Measurements from ENCODE around the gene INAFM2.

INAFM2 gene

DNA sequence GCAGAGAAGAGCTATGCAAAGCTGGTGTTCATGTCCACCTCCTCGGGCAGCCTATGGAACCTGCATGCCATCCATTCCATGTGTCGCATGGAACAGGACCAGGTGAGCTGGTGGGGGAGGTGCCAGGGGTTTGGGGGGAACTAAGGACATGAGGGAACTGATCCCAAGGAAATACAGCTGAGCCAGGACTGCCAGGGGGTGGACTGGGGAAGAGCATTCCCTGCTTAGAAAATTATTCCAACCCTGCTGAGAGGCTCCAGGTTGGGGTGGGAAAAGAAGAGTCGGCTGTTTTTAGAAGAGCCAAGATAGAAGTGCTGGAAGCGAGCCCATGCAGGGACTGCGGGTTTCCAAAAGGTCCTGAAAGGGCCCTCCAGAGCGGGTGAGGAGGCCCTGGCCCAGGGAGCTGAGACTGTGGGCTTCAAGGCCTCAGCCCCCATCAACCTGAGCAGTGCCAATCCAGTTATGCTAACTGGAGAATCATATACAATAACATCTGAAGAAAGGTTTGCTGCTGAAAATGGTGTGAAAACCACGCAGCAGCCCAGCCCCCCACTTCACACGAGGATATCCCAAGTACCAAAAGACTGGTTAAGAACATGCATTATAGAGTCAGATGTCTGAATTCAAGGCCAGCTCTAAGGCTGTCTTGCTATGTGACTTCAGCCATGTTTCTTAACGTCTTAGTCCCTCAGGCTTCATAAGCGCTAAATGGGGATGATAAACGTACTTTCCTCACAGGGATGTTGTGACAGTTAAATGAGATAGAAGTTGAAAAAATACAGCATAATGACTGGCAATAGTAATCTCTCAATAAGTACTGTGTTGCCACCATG is 42.3 kb downstream of the INAFM2 start:
- DNase-seq = no peak

DNA sequence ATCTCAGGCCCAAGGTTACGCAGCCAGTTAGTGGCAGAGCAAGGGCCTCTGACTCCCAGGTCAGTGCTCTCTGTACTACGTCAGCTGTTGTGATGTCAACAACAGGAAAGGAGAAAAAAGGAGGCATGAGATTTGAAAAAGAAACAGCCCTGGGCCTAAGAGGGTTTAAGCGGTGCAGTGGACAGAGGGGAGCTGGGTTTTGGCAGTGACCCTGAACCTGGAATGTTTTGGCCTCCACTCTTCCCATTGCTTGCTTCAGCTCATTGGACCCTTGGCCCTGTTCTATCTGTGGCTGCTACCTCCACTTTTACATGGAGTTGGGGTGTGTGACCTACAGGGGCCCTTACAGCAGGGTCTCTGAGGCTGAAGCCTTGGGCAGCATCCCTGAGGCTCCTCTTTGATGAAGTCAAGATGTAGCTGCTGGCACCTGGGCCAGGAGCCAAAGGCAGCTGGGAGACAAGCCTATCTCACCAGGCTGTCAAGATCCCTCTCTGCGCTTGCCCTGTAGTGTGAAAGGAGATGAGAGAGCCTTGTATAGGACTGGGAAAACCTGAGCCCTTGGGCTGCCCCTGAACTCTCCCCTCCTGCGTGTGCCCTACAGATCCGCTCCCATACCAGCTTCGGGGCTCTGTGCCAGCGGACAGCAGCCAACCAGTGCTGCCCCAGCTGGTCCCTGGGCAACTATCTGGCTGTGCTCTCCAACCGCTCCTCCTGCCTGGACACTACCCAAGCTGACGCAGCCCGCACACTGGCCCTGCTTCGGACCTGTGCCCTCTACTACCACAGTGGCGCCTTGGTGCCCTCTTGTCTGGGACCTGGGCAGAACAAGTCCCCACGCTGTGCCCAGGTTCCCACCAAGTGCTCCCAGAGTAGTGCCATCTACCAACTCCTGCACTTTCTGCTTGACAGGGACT is 43.2 kb downstream of the INAFM2 start:
- DNase-seq = no peak

DNA sequence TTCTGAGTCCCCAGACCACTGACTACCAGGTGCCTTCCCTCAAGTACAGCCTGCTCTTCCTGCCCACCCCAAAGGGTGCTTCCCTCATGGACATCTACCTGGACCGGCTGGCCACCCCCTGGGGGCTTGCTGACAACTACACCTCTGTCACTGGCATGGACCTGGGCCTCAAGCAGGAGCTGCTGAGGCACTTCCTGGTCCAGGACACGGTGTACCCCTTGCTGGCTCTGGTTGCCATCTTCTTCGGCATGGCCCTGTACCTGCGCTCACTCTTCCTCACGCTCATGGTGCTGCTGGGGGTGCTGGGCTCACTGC is 43.8 kb downstream of the INAFM2 start:
- DNase-seq = no peak

DNA sequence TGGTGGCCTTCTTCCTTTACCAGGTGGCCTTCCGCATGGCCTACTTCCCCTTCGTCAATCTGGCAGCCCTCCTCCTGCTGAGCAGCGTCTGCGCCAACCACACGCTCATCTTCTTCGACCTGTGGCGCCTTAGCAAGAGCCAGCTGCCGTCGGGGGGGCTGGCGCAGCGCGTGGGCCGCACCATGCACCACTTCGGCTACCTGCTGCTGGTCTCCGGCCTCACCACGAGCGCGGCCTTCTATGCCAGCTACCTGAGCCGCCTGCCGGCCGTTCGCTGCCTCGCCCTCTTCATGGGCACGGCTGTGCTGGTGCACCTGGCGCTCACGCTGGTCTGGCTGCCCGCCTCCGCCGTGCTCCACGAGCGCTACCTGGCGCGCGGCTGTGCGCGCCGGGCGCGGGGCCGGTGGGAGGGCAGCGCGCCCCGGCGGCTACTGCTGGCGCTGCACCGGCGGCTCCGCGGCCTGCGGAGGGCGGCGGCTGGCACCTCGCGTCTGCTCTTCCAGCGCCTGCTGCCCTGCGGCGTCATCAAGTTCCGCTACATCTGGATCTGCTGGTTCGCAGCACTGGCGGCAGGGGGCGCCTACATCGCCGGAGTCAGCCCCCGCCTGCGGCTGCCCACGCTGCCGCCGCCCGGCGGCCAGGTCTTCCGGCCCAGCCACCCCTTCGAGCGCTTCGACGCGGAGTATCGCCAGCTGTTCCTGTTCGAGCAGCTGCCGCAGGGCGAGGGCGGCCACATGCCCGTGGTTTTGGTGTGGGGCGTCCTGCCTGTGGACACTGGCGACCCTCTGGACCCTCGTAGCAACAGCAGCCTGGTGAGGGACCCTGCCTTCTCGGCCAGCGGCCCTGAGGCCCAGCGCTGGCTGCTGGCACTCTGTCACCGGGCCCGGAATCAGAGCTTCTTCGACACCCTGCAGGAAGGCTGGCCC is 44.5 kb downstream of the INAFM2 start:
- no peak for DNase-seq

DNA sequence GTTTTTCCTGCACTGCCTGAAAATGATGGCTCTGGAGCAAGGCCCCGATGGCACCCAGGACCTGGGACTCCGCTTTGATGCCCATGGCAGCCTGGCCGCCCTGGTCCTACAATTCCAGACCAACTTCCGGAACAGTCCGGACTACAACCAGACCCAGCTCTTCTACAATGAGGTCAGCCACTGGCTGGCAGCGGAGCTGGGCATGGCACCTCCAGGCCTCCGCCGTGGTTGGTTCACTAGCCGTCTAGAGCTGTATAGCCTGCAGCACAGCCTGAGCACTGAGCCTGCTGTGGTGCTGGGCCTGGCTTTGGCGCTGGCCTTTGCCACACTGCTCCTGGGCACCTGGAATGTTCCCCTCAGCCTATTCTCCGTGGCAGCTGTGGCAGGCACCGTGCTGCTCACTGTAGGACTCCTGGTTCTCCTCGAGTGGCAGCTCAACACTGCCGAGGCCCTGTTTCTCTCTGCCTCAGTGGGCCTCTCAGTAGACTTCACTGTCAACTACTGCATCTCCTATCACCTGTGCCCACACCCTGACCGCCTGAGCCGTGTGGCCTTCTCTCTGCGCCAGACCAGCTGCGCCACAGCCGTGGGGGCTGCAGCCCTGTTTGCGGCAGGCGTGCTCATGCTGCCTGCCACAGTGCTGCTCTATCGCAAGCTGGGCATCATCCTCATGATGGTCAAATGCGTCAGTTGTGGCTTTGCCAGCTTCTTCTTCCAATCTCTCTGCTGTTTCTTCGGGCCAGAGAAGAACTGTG is 45.4 kb downstream of the INAFM2 start:
- DNase-seq = no peak

DNA sequence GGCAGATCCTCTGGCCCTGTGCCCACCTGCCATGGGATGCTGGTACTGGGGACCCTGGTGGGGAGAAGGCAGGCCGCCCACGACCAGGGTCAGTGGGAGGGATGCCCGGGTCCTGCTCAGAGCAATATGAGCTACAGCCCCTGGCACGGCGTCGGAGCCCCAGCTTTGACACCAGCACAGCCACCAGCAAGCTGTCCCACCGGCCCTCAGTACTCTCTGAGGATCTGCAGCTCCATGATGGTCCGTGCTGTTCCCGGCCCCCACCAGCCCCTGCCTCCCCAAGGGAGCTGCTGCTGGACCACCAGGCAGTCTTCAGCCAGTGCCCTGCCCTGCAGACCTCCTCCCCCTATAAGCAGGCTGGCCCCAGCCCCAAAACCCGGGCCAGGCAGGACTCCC is 46.0 kb downstream of the INAFM2 start:
- DNase-seq = no peak

DNA sequence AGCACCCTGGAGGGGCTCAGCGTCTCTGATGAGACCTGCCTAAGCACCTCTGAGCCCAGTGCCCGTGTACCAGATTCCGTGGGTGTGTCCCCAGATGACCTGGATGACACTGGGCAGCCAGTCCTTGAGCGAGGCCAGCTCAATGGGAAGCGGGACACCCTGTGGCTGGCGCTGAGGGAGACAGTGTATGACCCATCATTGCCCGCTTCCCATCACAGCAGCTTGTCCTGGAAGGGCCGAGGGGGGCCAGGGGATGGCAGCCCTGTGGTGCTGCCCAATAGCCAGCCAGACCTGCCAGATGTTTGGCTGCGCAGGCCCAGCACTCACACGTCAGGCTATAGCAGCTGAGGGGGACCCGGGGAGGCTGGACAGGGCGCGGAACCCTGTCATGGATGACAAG is 46.5 kb downstream of the INAFM2 start:
- no peak for DNase-seq

DNA sequence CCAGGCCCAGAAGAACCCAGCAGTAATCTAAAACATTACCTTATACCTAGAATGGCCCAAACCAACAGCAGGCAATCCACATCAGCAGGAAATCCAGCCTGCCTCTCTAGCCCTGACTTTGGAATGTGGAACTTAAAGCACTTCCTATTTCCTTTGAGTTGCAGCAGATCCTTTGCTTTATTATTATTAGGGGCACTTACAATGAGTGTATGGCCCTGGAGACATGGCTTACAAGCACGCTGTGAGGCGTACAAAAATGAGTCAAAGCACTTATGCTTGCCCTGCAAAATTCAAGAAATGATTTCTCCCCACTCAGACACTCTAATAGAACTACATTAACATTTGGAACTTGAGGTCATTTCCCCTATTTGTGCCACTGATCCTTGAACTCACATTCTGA is 49.5 kb downstream of the INAFM2 start:
- no peak for DNase-seq
